ENCODE data around the gene TTLL6. TPM values are rescaled to one million over a fixed set of nuclear protein-coding genes. Genes with fewer than 3 reads are reported as not detected.
"Not testable (repeated sequence)": the region's sequence is repeated elsewhere in the genome, so short reads cannot be mapped to it uniquely, and the experiment has no call there.

Gene TTLL6
- total and polyA plus RNA-seq, 8 donors, result 0.48 to 11.0 (median 1.6) TPM; not detected in 4

GRCh38 chr17:48831549-48831883 lies 14.5 kb upstream of the TTLL6 start:
- TF ChIP-seq POLR2AphosphoS5 (IDR thresholded peaks at IDR 0.05) (no peak), EP300 (IDR thresholded peaks at IDR 0.05) (no peak), CTCF (IDR thresholded peaks at IDR 0.05) (no peak), POLR2A (IDR thresholded peaks at IDR 0.05) (no peak)
- WGBS, 5 donors, result 0 to 4% (median 2%) methylated on average over 7 to 8 of the region's 8 CpGs
- Histone ChIP-seq H3K27me3 (no peaks in the 10 kb centered on the region), H3K27ac (peak overlapping the region; percentile 95 to 99 (median 98)), H3K9me3 (no peaks in the 10 kb centered on the region), H3K4me1 (peaks cover 40 to 54% (median 50%) of the 10 kb centered on the region in 4 donors), H3K36me3 (no peaks in the 10 kb centered on the region), H3K4me3 (peak overlapping the region; percentile 57 to 94 (median 78))
- intact Hi-C loops (cut with DNase I; ENCODE audit: low total_unique reads), result no loop called here
- DNase-seq, result no peak

DNA sequence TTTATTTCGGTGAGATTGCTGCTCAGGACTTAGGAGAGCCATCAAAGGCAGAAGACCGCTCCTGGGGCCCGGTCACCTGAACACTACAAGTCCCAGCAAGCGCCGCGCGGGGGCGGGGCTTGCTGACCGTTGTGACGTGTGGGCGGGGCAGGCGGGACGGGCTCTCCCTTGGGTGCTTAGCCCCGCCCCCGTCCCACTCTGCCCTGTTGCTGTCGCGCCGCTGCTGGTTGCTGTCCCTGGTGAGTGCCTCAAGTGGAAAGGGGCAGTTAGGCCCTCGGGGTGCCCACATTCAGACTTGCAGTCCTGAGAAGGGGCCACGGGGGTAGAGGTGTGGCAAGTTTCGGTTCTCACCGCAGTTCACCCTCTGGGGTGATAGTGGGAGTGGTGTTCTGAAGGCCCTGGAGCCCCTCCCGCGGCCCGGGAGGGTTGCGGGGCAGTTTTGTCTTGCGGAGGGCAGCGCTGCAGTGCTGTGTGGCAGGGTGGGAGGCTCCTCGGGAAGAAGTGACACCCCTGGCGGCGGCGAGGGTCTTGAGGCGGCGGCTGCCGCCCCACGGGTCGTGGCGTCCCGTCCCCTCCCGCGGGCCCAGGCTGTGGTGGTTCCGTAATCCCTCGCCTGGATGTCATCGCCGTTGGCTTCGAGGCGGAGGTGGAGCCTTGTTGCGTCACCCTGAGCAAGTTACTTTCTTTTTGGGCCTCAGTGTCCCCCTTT lies 14.0 kb upstream of the TTLL6 start, which contains the start of gene CALCOCO2:
TSS of gene CALCOCO2 (plus strand) at position 196 of the 709 bp plus-strand sequence. CDS start 10,673 bp downstream, outside the sequence.
- Histone ChIP-seq H3K36me3 (no peaks in the 10 kb centered on the region), H3K4me1 (peaks cover 35 to 49% (median 45%) of the 10 kb centered on the region in 4 donors), H3K27ac (peak within 1 kb of the TSS; percentile 95 to 99 (median 98)), H3K27me3 (no peaks in the 10 kb centered on the region), H3K4me3 (peak within 1 kb of the TSS; percentile 57 to 94 (median 78)), H3K9me3 (no peaks in the 10 kb centered on the region)
- 0 to 1% (median 1%) methylated on average over 22 to 48 of the region's 48 CpGs for WGBS, 5 donors
- intact Hi-C loops (cut with DNase I; ENCODE audit: low total_unique reads), result no loop called here
- DNase-seq, result peak; percentile 97 to 98
- TF ChIP-seq CTCF (IDR thresholded peaks at IDR 0.05), result no peak
- TF ChIP-seq POLR2AphosphoS5 (IDR thresholded peaks at IDR 0.05), result peak; percentile 50 to 90 (median 80)
- no peak for TF ChIP-seq EP300 (IDR thresholded peaks at IDR 0.05)
- TF ChIP-seq POLR2A (IDR thresholded peaks at IDR 0.05), result peak in 2 of 4 donors; percentile 43 to 80

DNA sequence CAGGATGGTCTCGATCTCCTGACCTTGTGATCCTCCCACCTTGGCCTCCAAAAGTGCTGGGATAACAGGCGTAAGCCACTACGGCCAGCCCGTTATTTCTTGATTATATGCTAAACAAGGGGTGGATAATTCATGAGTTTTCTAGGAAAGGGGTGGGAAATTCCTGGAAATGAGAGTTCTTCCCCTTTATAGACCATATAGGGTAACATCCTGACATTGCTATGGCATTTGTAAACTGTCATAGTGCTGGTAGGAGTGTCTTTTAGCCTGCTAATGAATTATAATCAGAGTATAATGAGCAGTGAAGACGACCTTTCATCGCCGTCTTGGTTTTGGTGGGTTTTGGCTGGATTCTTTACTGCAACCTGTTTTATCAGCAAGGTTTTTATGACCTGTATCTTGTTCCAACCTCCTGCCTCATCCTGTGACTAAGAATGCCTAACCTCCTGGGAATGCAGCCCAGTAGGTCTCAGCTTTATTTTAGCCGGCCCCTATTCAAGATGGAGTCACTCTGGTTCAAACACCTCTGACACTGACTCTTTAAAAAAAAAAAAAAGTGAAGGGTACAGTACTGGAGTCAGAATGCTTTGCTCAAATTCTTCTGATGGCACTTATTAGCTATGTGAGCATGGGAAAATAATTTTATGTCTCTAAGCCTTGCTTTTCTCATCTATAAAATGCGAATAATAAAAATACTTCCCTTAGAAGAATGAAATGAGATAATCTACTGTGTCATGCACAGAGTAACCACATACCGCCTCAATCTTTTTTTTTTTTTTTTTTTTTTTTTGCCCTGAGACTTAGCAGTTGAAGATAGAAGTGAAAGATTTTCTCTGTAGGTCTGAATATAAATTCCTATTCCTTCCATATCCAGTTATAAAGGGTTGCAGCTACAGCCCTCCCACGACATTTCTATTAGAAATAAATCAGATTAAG lies 8.7 kb upstream of the TTLL6 start:
- H3K9me3 ChIP-seq, result no peaks in the 10 kb centered on the region
- H3K27ac ChIP-seq, result no peak overlapping the region
- TF ChIP-seq EP300 (IDR thresholded peaks at IDR 0.05) (no peak), POLR2A (IDR thresholded peaks at IDR 0.05) (no peak), POLR2AphosphoS5 (IDR thresholded peaks at IDR 0.05) (no peak), CTCF (IDR thresholded peaks at IDR 0.05) (no peak)
- WGBS, 5 donors, result 80 to 90% (median 85%) methylated on average over 11 of the region's 11 CpGs
- no peak for DNase-seq
- no peak overlapping the region for H3K4me3 ChIP-seq
- peaks cover 0 to 4% (median 2%) of the 10 kb centered on the region in 4 donors for H3K4me1 ChIP-seq
- H3K36me3 ChIP-seq, result no peaks in the 10 kb centered on the region
- intact Hi-C loops (cut with DNase I; ENCODE audit: low total_unique reads), result no loop called here
- H3K27me3 ChIP-seq, result peaks cover 0 to 14% (median 0%) of the 10 kb centered on the region in 3 donors

DNA sequence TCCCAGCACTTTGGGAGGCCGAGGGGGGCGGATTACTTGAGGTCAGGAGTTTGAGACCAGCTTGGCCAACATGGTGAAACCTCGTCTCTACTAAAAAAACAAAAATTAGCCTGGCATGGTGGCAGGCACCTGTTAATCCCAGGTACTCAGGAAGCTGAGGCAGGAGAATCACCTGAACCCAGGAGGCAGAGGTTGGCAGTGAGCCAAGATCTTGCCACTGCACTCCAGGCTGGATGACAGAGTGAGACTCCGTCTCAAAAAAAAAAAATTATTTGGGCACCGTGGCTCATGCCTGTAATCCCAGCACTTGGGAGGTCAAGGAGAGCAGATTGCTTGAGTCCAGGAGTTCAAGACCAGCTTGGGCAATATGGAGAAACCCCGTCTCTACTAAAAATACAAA lies 3.9 kb upstream of the TTLL6 start:
- H3K9me3 ChIP-seq; intact Hi-C loops (cut with DNase I; ENCODE audit: low total_unique reads); H3K4me3 ChIP-seq; H3K36me3 ChIP-seq; DNase-seq; H3K27ac ChIP-seq: not testable (repeated sequence)
- 61 to 71% (median 65%) methylated on average over 6 of the region's 6 CpGs for WGBS, 5 donors
- Histone ChIP-seq H3K4me1 (peaks cover 14 to 19% (median 18%) of the 10 kb centered on the region in 4 donors), H3K27me3 (peaks cover 0 to 48% (median 0%) of the 10 kb centered on the region in 3 donors)

All from stomach (tissue), 9 donors.